Activated naive CD4-positive, alpha-beta T cell treated with Interleukin-2 at 50 U/mL for 16 hours (primary cell): Measurements from ENCODE around the gene ASTN2.

Source experiments
- DNase-seq: peaks from one replicate; pipeline ENCODE4 v3.0.0-alpha.2; 2020

Gene ASTN2

GRCh38 chr9:117414906-117415331, at the start of gene ASTN2:
Gene ASTN2, minus strand, starts transcription at chr9:117415057. Its CDS starts 119 bp downstream, at chr9:117414938.
- DNase-seq: no peak

GRCh38 chr9:117462861-117463260, 48.0 kb upstream of the ASTN2 start:
- no peak for DNase-seq

- no peak for DNase-seq
Observed at GRCh38 chr9:117461386-117461785, 46.5 kb upstream of the ASTN2 start.

DNA sequence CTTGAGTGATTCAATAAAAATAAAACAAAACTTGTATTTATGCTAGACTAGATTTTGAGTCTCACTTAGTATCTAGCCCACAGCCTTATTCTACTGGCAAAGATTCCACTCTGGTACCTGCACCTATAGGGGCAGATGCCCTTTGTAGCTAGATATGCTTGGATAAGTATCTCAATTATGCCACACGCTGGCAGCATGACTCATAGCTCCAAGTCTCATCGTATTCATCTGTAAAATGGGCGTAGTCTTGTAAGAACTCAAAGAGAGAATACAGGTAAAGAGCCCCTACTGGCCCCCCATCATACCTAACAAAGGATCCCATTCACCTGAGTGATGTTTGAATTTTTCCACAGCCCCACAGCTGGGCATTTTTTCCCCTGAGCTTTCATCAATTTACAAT, 45.9 kb upstream of the ASTN2 start:
- DNase-seq: no peak

GRCh38 chr9:117459913-117460312, 45.1 kb upstream of the ASTN2 start:
- no peak for DNase-seq

- DNase-seq: no peak
Observed at GRCh38 chr9:117458066-117458465, 43.2 kb upstream of the ASTN2 start.

- DNase-seq: no peak
Observed at GRCh38 chr9:117454711-117455110, 39.9 kb upstream of the ASTN2 start.

GRCh38 chr9:117453737-117454136, 38.9 kb upstream of the ASTN2 start:
- no peak for DNase-seq

- DNase-seq: no peak
Observed at GRCh38 chr9:117451311-117451710, 36.5 kb upstream of the ASTN2 start.

- DNase-seq: no peak
Observed at GRCh38 chr9:117448066-117448465, 33.2 kb upstream of the ASTN2 start.

DNA sequence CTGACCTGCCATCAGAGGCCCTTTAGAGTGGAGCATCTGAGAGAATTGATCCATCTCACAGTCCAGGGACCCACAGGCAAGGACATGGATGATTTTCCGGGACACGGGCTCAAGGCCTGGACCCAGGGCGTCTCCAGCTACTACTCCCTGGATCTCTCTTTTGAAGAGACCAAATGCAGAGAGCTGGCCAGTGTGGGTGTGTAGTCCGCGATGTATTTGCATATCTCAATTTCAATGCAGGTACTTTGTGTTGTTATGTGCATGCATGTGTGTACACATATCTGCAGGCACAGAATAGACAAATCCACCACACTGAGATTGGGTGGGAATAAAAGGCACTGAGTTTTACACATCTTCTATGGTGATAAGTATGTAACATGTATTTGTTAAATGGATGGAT, 30.8 kb upstream of the ASTN2 start:
- no peak for DNase-seq

GRCh38 chr9:117444501-117444900, 29.6 kb upstream of the ASTN2 start:
- DNase-seq: no peak

GRCh38 chr9:117437283-117437682, 22.4 kb upstream of the ASTN2 start:
- no peak for DNase-seq

GRCh38 chr9:117435630-117436261, 20.9 kb upstream of the ASTN2 start:
- DNase-seq: no peak

- DNase-seq: no peak
Observed at GRCh38 chr9:117434566-117434965, 19.7 kb upstream of the ASTN2 start.

DNA sequence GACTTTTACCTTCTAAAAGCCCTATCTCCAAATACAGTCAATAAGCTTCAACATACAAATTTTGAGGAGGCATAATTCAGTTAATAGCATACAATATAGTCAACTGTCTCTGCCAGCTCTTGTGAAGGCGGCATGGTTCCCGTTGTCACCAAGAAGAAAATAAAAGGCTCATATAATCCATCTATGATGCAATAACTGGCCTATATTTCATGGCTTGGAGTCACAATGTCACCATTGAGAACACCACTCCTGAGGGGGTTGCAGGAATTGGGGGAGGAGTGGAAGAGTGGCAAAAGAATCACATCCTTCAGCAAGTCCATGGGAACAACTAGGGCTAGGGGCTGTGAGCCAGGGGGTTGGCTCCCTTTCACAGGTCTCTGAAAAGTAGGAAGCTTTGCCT, 16.0 kb upstream of the ASTN2 start:
- DNase-seq: no peak

- DNase-seq: no peak
Observed at GRCh38 chr9:117427357-117427913, 12.6 kb upstream of the ASTN2 start.

GRCh38 chr9:117425566-117425965, 10.7 kb upstream of the ASTN2 start:
- no peak for DNase-seq

DNA sequence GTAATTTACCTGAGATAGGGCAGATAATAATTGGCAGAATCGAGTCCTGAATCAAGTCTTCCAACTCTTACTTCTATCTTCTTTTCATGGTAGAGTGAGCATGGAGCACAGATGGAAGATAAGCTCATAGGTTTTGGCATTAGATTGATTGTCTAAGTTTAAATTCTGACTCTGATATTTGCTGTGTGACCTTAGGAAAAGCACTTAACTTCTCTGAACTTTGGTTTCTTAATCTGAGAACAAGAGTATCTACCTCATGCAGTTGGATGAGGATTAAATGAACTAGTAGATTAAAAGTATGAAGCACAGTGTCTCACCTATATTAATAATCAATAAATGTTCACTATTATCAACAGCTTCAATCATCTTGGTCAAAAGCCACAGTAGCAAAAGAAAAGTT, 9.4 kb upstream of the ASTN2 start:
- DNase-seq: no peak

DNA sequence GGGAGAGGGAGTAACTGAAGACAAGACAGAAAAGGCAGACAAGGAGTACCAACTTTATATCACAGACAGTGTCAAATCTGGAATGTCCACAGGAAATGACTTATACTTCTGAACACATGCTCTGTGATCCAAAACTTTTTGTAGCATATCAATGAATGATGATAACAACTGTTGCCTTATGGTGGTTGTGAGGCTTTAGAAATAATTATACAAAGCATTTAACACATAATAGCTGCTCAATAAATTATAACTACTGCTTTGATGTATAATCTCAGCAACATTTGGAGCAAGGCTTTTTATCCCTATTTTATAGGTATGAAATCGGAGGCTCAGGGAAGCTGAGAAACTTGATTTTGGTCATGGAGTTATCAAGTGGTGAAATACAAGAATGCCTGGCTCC, 3.3 kb upstream of the ASTN2 start:
- no peak for DNase-seq

GRCh38 chr9:117416856-117417255, 2.0 kb upstream of the ASTN2 start:
- DNase-seq: no peak

DNA sequence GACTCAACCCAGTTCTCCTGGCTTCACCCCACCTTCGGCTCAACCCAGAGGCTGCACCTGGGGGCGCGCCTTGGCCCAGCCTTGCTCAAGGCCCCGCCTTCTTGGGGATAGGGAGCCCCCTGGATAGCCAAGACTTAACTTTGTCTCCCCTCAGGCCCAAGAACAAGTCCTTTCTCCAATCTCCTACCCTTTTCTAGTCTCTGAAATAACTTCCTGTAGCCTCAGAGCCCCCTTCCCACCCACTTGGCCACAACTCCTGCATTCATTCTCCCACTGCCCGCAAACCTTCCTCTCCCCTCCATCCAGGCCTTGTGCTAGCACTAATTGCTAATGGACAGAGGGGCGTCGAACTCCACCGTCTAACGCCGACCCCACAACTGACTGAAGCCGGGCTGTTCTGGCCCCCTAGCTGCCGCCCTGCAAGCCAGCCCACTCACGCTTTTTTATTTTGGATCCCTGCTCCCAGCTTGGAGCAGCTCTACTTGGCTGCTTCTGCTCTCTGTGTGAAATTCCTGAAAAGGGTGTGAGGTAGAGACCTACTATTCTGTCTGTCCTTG, 579 bp upstream of the ASTN2 start:
- no peak for DNase-seq

- no peak for DNase-seq
Observed at GRCh38 chr9:117414220-117414905, 494 bp downstream of the ASTN2 start.
